GM12891 (cell line): ENCODE measurements around the gene RNF220.

ENCODE experiments used
- DNase-seq: peaks from one replicate; pipeline ENCODE4 v3.0.0; 2011; ENCODE audit warnings: low spot score; ENCODE audit not compliant: insufficient read length
- FAIRE-seq: peaks from 2 replicates; lab custom pipeline; 2011; peaks lifted over from hg19 to GRCh38; lab: Jason Lieb, UNC
- PAX5 ChIP-seq: IDR thresholded peaks from 2 replicates; pipeline ENCODE4 v1.6.1; 2011; ENCODE audit warnings: low read length, moderate library complexity, mild to moderate bottlenecking; ENCODE audit not compliant: insufficient read depth, severe bottlenecking
- POLR2A ChIP-seq: IDR thresholded peaks from 2 replicates; pipeline ENCODE4 v1.6.1; 2011; ENCODE audit warnings: low read depth, low read length, control low read depth
- POLR2AphosphoS5 ChIP-seq: IDR thresholded peaks from 2 replicates; pipeline ENCODE4 v1.6.1; 2011; ENCODE audit warnings: low read depth, low read length, control low read depth
- POU2F2 ChIP-seq: IDR thresholded peaks from 2 replicates; pipeline ENCODE4 v1.6.1; 2011; ENCODE audit warnings: low read depth, mild to moderate bottlenecking, control low read depth, low read length, moderate library complexity
- SPI1 ChIP-seq: IDR thresholded peaks from 2 replicates; pipeline ENCODE4 v1.6.1; 2011; ENCODE audit warnings: low read depth, low read length, control low read depth
- TAF1 ChIP-seq: IDR thresholded peaks from 2 replicates; pipeline ENCODE4 v1.6.1; 2011; ENCODE audit warnings: low read depth, low read length, control low read depth

RNF220 gene

GRCh38 chr1:44375547-44375946, 29.5 kb upstream of the RNF220 start:
- FAIRE-seq (no peak), DNase-seq (no peak)
- TF ChIP-seq POU2F2 (no peak), SPI1 (no peak), PAX5 (no peak), TAF1 (no peak), POLR2A (no peak), POLR2AphosphoS5 (no peak)

- peak; percentile 59 for FAIRE-seq
- peak; percentile 17 for DNase-seq
- TF ChIP-seq PAX5 (no peak), SPI1 (no peak), POU2F2 (no peak), TAF1 (no peak), POLR2A (no peak), POLR2AphosphoS5 (no peak)
These were observed 26.9 kb upstream of the RNF220 start for GRCh38 chr1:44377925-44378784.

GRCh38 chr1:44380666-44381177, 24.3 kb upstream of the RNF220 start:
- FAIRE-seq, result no peak
- DNase-seq, result no peak
- TF ChIP-seq TAF1 (no peak), POLR2AphosphoS5 (no peak), POU2F2 (no peak), PAX5 (no peak), SPI1 (no peak), POLR2A (no peak)

- DNase-seq, result no peak
- no peak for TF ChIP-seq PAX5
- no peak for TF ChIP-seq TAF1
- TF ChIP-seq POLR2AphosphoS5, result no peak
- TF ChIP-seq POLR2A, result no peak
- no peak for TF ChIP-seq POU2F2
- TF ChIP-seq SPI1, result no peak
- no peak for FAIRE-seq
These were observed 16.5 kb upstream of the RNF220 start for GRCh38 chr1:44388551-44388950.

- FAIRE-seq (no peak), DNase-seq (no peak)
- TF ChIP-seq POU2F2 (no peak), SPI1 (peak; percentile 74)
These were observed 15.6 kb upstream of the RNF220 start for GRCh38 chr1:44389437-44389836.

GRCh38 chr1:44390277-44390676, 14.8 kb upstream of the RNF220 start:
- FAIRE-seq (no peak), DNase-seq (no peak)
- TF ChIP-seq POLR2AphosphoS5 (no peak), PAX5 (no peak), POU2F2 (no peak), TAF1 (no peak), SPI1 (no peak), POLR2A (no peak)

GRCh38 chr1:44401256-44402228, 3.5 kb upstream of the RNF220 start:
- DNase-seq, result no peak
- TF ChIP-seq SPI1, result no peak
- TF ChIP-seq POLR2A, result no peak
- no peak for TF ChIP-seq PAX5
- no peak for TF ChIP-seq TAF1
- no peak for TF ChIP-seq POU2F2
- no peak for TF ChIP-seq POLR2AphosphoS5
- no peak for FAIRE-seq

GRCh38 chr1:44405798-44406736, 1.0 kb downstream of the RNF220 start:
- FAIRE-seq, result no peak
- no peak for DNase-seq
- TF ChIP-seq TAF1, result no peak

GRCh38 chr1:44406737-44407429, 1.8 kb downstream of the RNF220 start:
- FAIRE-seq (no peak), DNase-seq (no peak)
- TF ChIP-seq POU2F2, result no peak
- no peak for TF ChIP-seq POLR2AphosphoS5
- TF ChIP-seq PAX5, result no peak
- TF ChIP-seq POLR2A, result no peak
- no peak for TF ChIP-seq TAF1
- TF ChIP-seq SPI1, result no peak
